Mesendoderm (in vitro differentiated cells): Measurements from ENCODE around the gene BTF3L4.
"Not testable (repeated sequence)": the region's sequence is repeated elsewhere in the genome, so short reads cannot be mapped to it uniquely, and the experiment has no call there.

Experiments used
- DNase-seq: peaks from one replicate; pipeline ENCODE4 v3.0.0; 2013
- H2AK5ac ChIP-seq: 2 replicates; pipeline ENCODE4 v1.6.1; 2013; ENCODE audit warnings: low read length, inconsistent platforms
- H2BK120ac ChIP-seq: 2 replicates; pipeline ENCODE4 v1.6.1; 2013; ENCODE audit warnings: low read depth, mild to moderate bottlenecking, low read length, moderate library complexity, mixed read lengths
- H2BK15ac ChIP-seq: replicated peaks from 2 replicates; pipeline ENCODE4 v1.6.1; 2013; ENCODE audit warnings: low read depth, mild to moderate bottlenecking, moderate library complexity
- H2BK5ac ChIP-seq: 2 replicates; pipeline ENCODE4 v1.6.1; 2013; ENCODE audit warnings: low read length, inconsistent platforms
- H3K18ac ChIP-seq: 2 replicates; pipeline ENCODE4 v1.6.1; 2013; ENCODE audit warnings: mild to moderate bottlenecking, low read length, mixed read lengths
- H3K23ac ChIP-seq: one replicate; pipeline ENCODE4 v1.6.1; 2013; ENCODE audit warnings: low read length
- H3K27ac ChIP-seq: 2 replicates; pipeline ENCODE4 v1.5.1; 2013; ENCODE audit warnings: low read depth, mild to moderate bottlenecking, inconsistent platforms, low read length, moderate library complexity
- H3K27me3 ChIP-seq: 2 replicates; pipeline ENCODE4 v1.6.1; 2013; ENCODE audit warnings: low read length, control low read depth, mild to moderate bottlenecking, inconsistent platforms; ENCODE audit not compliant: insufficient read depth, poor library complexity
- H3K36me3 ChIP-seq: 2 replicates; pipeline ENCODE4 v1.6.1; 2013; ENCODE audit warnings: low read length, inconsistent platforms; ENCODE audit not compliant: control insufficient read depth, insufficient read depth
- H3K4ac ChIP-seq: one replicate; pipeline ENCODE4 v1.6.1; 2013; ENCODE audit warnings: low read depth, mild to moderate bottlenecking, low read length, moderate library complexity
- H3K4me1 ChIP-seq: 2 replicates; pipeline ENCODE4 v1.6.1; 2013; ENCODE audit warnings: low read depth, low read length, inconsistent platforms; ENCODE audit not compliant: control insufficient read depth
- H3K4me2 ChIP-seq: 2 replicates; pipeline ENCODE4 v1.6.1; 2013; ENCODE audit warnings: low read length
- H3K4me3 ChIP-seq: 2 replicates; pipeline ENCODE4 v1.5.1; 2013; ENCODE audit warnings: mild to moderate bottlenecking, low read length
- H3K56ac ChIP-seq: one replicate; pipeline ENCODE4 v1.6.1; 2013; ENCODE audit warnings: low read length
- H3K79me1 ChIP-seq: 2 replicates; pipeline ENCODE4 v1.6.1; 2013; ENCODE audit warnings: low read length, inconsistent platforms
- H3K79me2 ChIP-seq: 2 replicates; pipeline ENCODE4 v1.6.1; 2013; ENCODE audit warnings: mild to moderate bottlenecking, low read length; ENCODE audit not compliant: control insufficient read depth, insufficient read depth
- H3K9ac ChIP-seq: 2 replicates; pipeline ENCODE4 v1.6.1; 2013; ENCODE audit warnings: low read length, inconsistent platforms
- H4K5ac ChIP-seq: one replicate; pipeline ENCODE4 v1.6.1; 2013; ENCODE audit warnings: low read length
- H4K8ac ChIP-seq: one replicate; pipeline ENCODE4 v1.6.1; 2013; ENCODE audit warnings: low read depth, mild to moderate bottlenecking, control low read depth, low read length, moderate library complexity
- WGBS: extraction: QIAGEN DNeasy Blood & Tissue Kit; methylation state at CpG from one replicate; pipeline ENCODE4 v1.1.7; 2013; ENCODE audit warnings: low lambda C conversion rate, missing lambda C conversion rate; ENCODE audit not compliant: insufficient coverage; ENCODE audit errors: extremely low coverage; 5-methylcytosine and 5-hydroxymethylcytosine counted together

Gene BTF3L4

GRCh38 chr1:52049337-52049736 lies 6.8 kb upstream of the BTF3L4 start:
- not testable (repeated sequence) for H3K27ac ChIP-seq, H2BK15ac ChIP-seq, H2BK5ac ChIP-seq, H2AK5ac ChIP-seq, H3K4me2 ChIP-seq, H3K27me3 ChIP-seq, H3K9ac ChIP-seq, H4K8ac ChIP-seq, H3K4me1 ChIP-seq, H3K36me3 ChIP-seq, H2BK120ac ChIP-seq, H3K4ac ChIP-seq, H4K5ac ChIP-seq, H3K23ac ChIP-seq, H3K56ac ChIP-seq, DNase-seq, H3K18ac ChIP-seq, H3K4me3 ChIP-seq
- Histone ChIP-seq H3K79me2 (peaks cover 18% of the 10 kb centered on the region), H3K79me1 (peaks cover 12% of the 10 kb centered on the region)
- no CpG with 5 or more reads among the region's 4 CpGs for WGBS

- Histone ChIP-seq H2BK15ac (no peak overlapping the region), H3K4me3 (peak overlapping the region; percentile 82), H3K23ac (no peak overlapping the region), H2AK5ac (no peak overlapping the region), H4K5ac (no peak overlapping the region), H4K8ac (no peak overlapping the region), H3K79me1 (peaks cover 18% of the 10 kb centered on the region), H3K36me3 (no peaks in the 10 kb centered on the region), H3K9ac (peak overlapping the region; percentile 88), H3K4me2 (peak overlapping the region; percentile 93), H3K27me3 (no peaks in the 10 kb centered on the region), H3K79me2 (peaks cover 40% of the 10 kb centered on the region), H2BK120ac (no peak overlapping the region), H3K27ac (no peak overlapping the region), H3K18ac (no peak overlapping the region), H3K4ac (no peak overlapping the region), H3K4me1 (peaks cover 5% of the 10 kb centered on the region), H3K56ac (peak overlapping the region; percentile 90), H2BK5ac (no peak overlapping the region)
- no CpG with 5 or more reads among the region's 1 CpG for WGBS
- DNase-seq, result no peak
Measured at GRCh38 chr1:52053862-52054261, 2.2 kb upstream of the BTF3L4 start.

- Histone ChIP-seq H3K27me3 (no peaks in the 10 kb centered on the region), H3K18ac (peak overlapping the region; percentile 42), H3K4me1 (peaks cover 5% of the 10 kb centered on the region), H3K56ac (peak overlapping the region; percentile 90), H3K79me1 (peaks cover 18% of the 10 kb centered on the region), H4K5ac (peak overlapping the region; percentile 18), H3K4me2 (peak overlapping the region; percentile 93), H3K36me3 (no peaks in the 10 kb centered on the region), H2BK15ac (no peak overlapping the region), H4K8ac (no peak overlapping the region), H2AK5ac (no peak overlapping the region), H2BK5ac (no peak overlapping the region), H2BK120ac (no peak overlapping the region), H3K4me3 (peak overlapping the region; percentile 82), H3K23ac (no peak overlapping the region), H3K9ac (peak overlapping the region; percentile 88), H3K79me2 (peaks cover 43% of the 10 kb centered on the region), H3K4ac (peak overlapping the region; percentile 25), H3K27ac (peak overlapping the region; percentile 53)
- DNase-seq, result peak; percentile 11
- no CpG with 5 or more reads among the region's 13 CpGs for WGBS
Measured at GRCh38 chr1:52054496-52055065, 1.5 kb upstream of the BTF3L4 start.

- H3K4me1 ChIP-seq, result peaks cover 5% of the 10 kb centered on the region
- no peaks in the 10 kb centered on the region for H3K36me3 ChIP-seq
- peak within 1 kb of the TSS; percentile 18 for H4K5ac ChIP-seq
- peak within 1 kb of the TSS; percentile 93 for H3K4me2 ChIP-seq
- H3K27me3 ChIP-seq, result no peaks in the 10 kb centered on the region
- H2BK15ac ChIP-seq, result no peak within 1 kb of the TSS
- H2AK5ac ChIP-seq, result no peak within 1 kb of the TSS
- peak within 1 kb of the TSS; percentile 55 for H3K23ac ChIP-seq
- peak; percentile 97 for DNase-seq
- no peak within 1 kb of the TSS for H4K8ac ChIP-seq
- H3K4me3 ChIP-seq, result peak within 1 kb of the TSS; percentile 89
- no peak within 1 kb of the TSS for H2BK120ac ChIP-seq
- H2BK5ac ChIP-seq, result peak within 1 kb of the TSS; percentile 14
- peak within 1 kb of the TSS; percentile 77 for H3K18ac ChIP-seq
- peak within 1 kb of the TSS; percentile 87 for H3K27ac ChIP-seq
- H3K79me1 ChIP-seq, result peaks cover 14% of the 10 kb centered on the region
- peak within 1 kb of the TSS; percentile 88 for H3K9ac ChIP-seq
- peak within 1 kb of the TSS; percentile 94 for H3K56ac ChIP-seq
- peak within 1 kb of the TSS; percentile 25 for H3K4ac ChIP-seq
- H3K79me2 ChIP-seq, result peaks cover 43% of the 10 kb centered on the region
- whole genome bisulfite sequencing, result no CpG with 5 or more reads among the region's 45 CpGs
Measured at GRCh38 chr1:52055066-52055865, 829 bp upstream of the BTF3L4 start, which contains the start of gene TXNDC12. TXNDC12 (minus strand) TSS chr1:52055191; CDS start chr1:52055096, 95 bp downstream.

- H3K36me3 ChIP-seq, result no peaks in the 10 kb centered on the region
- peak overlapping the region; percentile 77 for H3K18ac ChIP-seq
- no CpG with 5 or more reads among the region's 12 CpGs for WGBS
- H3K23ac ChIP-seq, result peak overlapping the region; percentile 55
- H3K4ac ChIP-seq, result no peak overlapping the region
- peak overlapping the region; percentile 89 for H3K4me3 ChIP-seq
- H3K79me1 ChIP-seq, result peaks cover 14% of the 10 kb centered on the region
- H3K4me2 ChIP-seq, result peak overlapping the region; percentile 92
- H2BK120ac ChIP-seq, result no peak overlapping the region
- no peak for DNase-seq
- H3K4me1 ChIP-seq, result peaks cover 5% of the 10 kb centered on the region
- H2AK5ac ChIP-seq, result no peak overlapping the region
- no peak overlapping the region for H2BK15ac ChIP-seq
- no peak overlapping the region for H4K5ac ChIP-seq
- H3K27ac ChIP-seq, result peak overlapping the region; percentile 87
- peak overlapping the region; percentile 14 for H2BK5ac ChIP-seq
- H3K79me2 ChIP-seq, result peaks cover 47% of the 10 kb centered on the region
- no peak overlapping the region for H4K8ac ChIP-seq
- H3K56ac ChIP-seq, result peak overlapping the region; percentile 94
- peak overlapping the region; percentile 87 for H3K9ac ChIP-seq
- no peaks in the 10 kb centered on the region for H3K27me3 ChIP-seq
Measured at GRCh38 chr1:52055866-52056162, 281 bp upstream of the BTF3L4 start.
